D721Med (cell line): ENCODE measurements around the gene XPO4.
"Not testable (repeated sequence)": the region's sequence is repeated elsewhere in the genome, so short reads cannot be mapped to it uniquely, and the experiment has no call there.

Source experiments
- DNase-seq: peaks from one replicate; pipeline ENCODE4 v3.0.0; 2011; ENCODE audit warnings: low spot score; ENCODE audit not compliant: insufficient read length
- FAIRE-seq: peaks from 2 replicates; lab custom pipeline; 2011; peaks lifted over from hg19 to GRCh38; lab: Jason Lieb, UNC
- CTCF ChIP-seq: IDR thresholded peaks from 2 replicates; pipeline ENCODE4 v1.5.1; 2012; ENCODE audit warnings: mild to moderate bottlenecking, control low read depth; ENCODE audit not compliant: insufficient read depth; ENCODE audit errors: missing control alignments

XPO4 gene

DNA sequence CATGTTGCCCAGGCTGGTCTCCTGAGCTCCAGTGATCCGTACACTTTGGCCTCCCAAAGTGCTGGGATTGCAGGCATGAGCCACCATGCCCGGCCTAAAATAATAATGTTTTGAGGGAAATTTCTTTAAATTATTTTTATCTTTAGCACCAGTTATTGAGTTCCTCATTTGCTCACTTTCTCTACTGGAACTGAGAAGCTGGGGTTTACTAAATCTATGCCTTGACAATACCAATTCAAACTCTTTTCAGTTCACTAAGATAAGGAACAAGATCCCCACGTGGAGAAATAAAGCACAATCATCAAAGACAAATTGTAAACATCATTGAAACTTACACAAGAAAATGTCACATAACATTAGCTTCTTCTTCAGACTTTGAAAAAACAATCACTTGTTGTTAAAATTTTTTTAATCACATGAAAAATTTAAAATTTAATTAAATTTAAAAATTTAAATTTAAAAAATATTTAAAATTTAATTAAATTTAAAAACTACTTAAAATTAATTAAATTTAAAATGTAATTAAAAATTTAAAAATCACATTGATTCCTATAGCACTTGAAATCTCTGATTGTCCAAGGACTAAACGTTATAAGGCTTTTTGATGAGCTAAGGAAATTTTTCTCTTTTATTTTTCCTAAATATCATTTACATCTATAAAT is 25.2 kb upstream of the XPO4 start:
- no peak for FAIRE-seq

DNA sequence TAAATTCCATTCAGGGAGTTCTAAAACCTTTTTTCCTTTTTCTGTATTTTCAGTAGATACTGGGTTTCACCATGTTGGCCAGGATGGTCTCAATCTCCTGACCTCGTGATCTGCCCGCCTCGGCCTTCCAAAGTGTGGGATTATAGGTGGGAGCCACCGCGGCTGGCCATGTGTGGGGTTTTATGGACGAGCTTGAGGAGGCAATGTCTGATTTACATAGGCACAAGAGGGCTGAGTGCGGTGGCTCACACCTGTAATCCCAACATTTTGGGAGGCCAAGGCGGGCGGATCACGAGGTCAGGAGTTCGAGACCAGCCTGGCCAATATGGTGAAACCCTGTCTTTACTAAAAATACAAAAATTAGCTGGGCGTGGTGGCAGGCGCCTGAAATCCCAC is 22.8 kb upstream of the XPO4 start:
- DNase-seq, FAIRE-seq: not testable (repeated sequence)

More for the DNA sequence above, 25.2 kb upstream of the XPO4 start:
- no peak for TF ChIP-seq CTCF
- no peak for DNase-seq

DNA sequence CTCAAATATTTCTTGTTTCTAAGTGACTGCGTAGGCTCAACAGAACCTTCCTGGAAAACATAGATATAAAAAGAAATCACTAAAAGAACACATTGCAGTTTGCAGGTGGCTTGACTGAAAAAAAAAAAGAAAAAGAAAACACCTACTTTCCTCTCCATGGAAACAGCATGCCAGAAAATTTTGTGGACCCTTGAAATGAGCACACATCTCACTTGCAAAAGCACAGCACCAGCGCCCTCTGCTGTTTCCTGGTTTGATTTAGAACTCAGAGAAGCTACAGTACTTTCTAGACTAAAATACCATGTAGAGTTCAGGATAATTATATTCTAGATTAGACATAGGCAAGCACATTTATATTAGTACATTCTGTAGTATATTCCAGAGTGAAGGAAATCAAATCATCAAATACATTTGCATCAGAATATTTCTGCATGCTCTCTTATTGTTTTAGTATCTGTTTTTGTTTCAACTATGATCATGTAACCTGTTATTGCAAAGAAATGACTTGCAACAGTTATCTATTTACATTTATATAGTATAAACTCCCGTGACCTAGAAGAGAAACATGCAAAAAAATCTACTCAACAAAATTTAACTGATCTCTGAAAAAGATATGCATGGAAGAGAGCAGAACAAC is 22.3 kb upstream of the XPO4 start:
- FAIRE-seq = peak; percentile 67
- peak; percentile 92 for TF ChIP-seq CTCF

DNA sequence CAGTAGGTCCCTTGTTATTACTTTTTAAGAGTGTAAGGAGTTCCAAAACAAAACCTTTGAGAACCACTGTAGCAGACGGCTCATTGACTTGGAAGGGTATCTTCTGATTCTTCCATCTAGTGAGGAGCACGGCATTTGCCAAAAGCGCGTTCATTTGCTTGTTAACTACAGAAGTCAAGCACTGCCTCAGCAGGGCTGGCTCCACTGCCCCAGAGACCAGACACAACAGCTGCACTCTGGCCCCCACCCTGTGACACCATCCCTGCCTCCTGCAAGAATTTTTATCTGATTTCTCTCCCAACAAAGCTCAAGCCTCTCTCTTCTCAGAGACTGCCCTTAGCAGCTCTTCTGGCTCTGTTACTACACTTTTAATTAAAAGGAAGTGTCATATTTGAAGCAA is 20.7 kb upstream of the XPO4 start:
- DNase-seq (no peak), FAIRE-seq (no peak)
- no peak for TF ChIP-seq CTCF

More for the DNA sequence above, 22.3 kb upstream of the XPO4 start:
- no peak for DNase-seq

DNA sequence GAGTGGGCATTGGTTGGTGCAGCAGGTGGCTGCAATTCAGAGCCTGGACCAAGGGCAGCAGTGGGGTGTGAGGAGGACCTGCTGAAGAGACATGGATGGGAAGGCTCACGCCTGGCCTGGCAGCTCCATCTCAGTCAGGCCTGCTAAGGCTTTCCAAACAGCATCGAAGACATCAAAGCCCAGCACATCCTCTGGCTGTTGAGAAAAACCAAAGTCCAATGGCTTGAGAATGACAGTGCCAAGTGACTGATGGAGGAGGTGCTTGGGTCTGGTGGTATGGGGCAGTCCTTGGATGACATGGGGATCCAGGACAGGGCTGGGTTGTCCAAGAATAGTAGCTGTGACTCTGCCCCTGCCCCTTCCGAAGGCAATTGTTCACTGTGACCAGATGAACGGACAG is 19.0 kb upstream of the XPO4 start:
- TF ChIP-seq CTCF = no peak
- no peak for FAIRE-seq
- DNase-seq = no peak

DNA sequence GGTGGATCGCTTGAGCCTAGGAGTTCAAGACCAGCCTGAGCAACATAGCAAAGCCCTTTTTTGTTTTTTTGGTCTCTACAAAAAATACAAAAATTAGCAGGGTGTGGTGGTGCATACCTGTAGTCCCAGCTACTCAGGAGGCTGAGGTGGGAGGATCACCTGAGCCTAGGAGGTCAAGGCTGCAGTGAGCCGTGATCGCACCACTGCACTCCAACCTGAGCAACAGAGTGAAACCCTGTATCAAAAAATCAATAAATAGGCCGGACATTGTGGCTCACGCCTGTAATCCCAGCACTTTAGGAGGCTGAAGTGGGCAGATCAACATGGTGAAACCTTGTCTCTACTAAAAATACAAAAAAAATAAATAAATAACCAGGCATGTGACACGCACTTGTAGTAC is 13.1 kb upstream of the XPO4 start:
- not testable (repeated sequence) for FAIRE-seq, DNase-seq

- no peak for FAIRE-seq
- DNase-seq = no peak
- no peak for TF ChIP-seq CTCF
These were observed 8.5 kb upstream of the XPO4 start for GRCh38 chr13:20911037-20911436.

- DNase-seq (no peak), FAIRE-seq (no peak)
- no peak for TF ChIP-seq CTCF
These were observed 6.4 kb upstream of the XPO4 start for GRCh38 chr13:20908714-20909497.
